Stromal cell of bone marrow (primary cell): ENCODE results near the gene SOS1.
"Not testable (repeated sequence)": the region's sequence is repeated elsewhere in the genome, so short reads cannot be mapped to it uniquely, and the experiment has no call there.

Experiments used
- DNase-seq: peaks from one replicate; pipeline ENCODE4 v3.0.0-alpha.2; 2012; ENCODE audit warnings: low read depth

SOS1 gene

DNA sequence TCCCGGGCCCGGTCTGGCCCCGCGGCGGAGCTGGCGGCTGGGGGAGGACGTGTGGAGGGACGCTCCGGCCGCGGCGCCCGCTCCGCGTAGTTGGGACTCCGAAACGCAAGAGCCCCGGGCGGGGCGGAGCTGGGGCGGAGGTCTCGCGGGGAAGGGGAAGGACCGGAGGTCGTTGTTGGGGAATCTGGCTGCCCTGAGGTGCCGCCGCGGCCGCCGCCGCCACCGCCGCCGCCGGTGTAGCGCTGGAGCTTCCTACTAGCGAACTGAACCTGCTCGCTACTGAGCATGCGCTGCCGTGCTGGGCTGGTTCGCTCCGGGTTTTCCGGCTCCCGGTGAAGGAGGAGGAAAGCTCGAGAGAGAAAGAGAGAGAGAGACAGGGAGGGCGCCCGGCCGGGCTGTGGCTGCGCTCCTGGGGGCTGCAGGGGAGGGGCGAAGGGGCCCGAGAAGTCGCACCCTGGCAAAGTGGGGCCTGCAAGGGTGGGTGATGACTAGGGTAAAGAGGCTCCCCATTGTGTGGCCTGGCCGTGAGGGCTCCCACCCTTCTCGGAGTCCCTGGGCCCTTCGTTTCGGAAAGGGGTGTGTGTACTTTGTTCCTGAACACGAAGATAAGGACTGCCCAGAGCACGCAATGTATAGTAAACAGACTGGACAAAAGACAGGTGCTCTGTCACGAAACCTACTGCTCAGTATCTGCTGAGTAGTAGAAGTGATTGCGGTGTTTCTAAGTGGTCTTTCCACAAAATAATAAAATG lies at the start of gene SOS1:
SOS1 (minus strand) TSS at position 281 of the 752 bp plus-strand sequence. CDS start 629 bp downstream, outside the sequence.
- DNase-seq: peak; percentile 90

GRCh38 chr2:39164089-39164488 lies 43.2 kb upstream of the SOS1 start:
- DNase-seq: peak; percentile 23

- no peak for DNase-seq
Observed at GRCh38 chr2:39160982-39161381, 40.1 kb upstream of the SOS1 start.

DNA sequence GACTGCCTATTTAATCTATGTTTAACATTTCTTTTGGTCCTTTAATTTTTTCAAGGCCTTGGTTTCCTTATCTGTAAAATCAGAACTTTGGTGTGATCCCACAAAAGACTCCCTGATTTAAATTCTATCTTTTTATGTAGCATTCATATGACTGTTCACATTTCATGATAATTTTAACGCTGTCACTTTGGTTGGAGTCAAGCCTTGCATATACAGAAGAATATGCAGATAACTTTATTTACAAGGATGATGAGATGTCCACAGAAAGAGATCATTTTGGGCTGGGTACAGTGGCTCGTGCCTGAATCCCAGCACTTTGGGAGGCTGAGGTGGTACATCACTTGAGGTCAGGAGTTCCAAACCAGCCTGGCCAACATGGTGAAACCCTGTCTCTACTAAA lies 38.4 kb upstream of the SOS1 start:
- DNase-seq: no peak

GRCh38 chr2:39158351-39158750 lies 37.5 kb upstream of the SOS1 start:
- DNase-seq: no peak

DNA sequence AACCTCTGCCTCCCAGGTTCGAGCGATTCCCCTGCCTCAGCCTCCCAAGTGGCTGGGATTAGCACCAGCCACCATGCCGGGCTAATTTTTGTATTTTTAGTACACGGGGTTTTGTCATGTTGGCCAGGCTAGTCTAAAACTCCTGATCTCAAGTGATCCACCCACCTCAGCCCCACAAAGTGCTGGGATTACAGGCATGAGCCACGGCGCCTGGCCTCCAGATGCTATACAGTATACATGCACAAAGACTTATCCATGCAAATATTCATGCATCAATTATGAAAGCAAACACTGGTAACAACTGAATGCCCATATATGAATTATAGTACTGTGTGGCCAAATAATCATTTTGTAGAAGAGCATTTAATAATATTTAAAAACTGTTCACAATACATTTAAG lies 36.0 kb upstream of the SOS1 start:
- DNase-seq: no peak

DNA sequence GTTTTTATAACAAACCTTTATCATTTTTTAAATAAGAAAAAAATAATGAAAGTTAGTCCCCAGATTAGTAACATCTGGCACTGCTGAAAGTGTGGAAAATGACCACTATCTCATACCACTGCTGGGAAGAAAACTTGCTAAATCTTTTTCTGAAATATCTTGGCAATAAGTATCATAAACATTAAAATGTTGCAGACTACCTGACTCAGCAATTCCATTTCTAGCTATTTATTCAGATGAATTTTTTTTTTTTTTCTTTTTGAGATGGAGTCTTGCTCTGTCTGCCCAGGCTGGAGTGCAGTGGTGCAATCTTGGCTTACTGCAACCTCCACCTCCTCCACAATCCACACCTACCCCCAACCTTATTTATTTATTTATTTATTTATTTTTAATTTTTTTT lies 35.3 kb upstream of the SOS1 start:
- peak; percentile 70 for DNase-seq

DNA sequence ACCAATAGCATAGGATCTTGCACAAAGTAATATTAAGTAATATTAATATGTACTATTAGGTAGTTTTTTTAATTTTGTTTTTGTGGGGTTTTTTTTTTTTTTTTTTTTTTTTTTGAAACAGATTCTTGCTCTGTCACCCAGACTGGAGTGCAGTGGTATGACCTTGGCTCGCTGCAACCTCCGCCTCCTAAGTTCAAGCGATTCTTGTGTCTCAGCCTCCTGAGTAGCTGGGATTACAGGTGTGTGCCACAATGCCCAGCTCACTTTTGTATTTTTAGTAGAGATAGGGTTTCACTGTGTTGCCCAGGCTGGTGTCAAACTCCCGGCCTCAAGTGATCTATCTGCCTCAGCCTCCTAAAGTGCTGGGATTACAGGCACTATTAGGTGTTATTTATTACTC lies 34.7 kb upstream of the SOS1 start:
- not testable (repeated sequence) for DNase-seq

GRCh38 chr2:39154944-39155343 lies 34.1 kb upstream of the SOS1 start:
- DNase-seq: no peak

DNA sequence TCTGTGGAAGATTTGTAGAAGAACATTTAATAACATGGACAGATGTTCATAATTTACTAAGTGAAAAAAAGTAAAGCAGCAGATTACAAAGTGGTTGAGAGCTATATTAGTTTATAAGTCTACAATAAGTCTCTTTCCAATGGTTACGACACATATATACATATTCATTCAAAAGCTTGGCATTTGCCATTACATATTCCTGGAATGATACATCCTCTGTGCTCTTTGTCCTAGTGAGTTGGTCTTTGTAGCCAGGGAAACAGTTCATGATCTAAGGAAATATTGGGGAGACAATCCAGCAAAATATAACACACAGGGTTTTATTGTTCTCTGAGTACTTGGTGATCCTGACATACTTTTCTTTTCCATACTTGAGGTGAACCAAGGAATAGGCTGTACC lies 32.5 kb upstream of the SOS1 start:
- DNase-seq: peak; percentile 40

DNA sequence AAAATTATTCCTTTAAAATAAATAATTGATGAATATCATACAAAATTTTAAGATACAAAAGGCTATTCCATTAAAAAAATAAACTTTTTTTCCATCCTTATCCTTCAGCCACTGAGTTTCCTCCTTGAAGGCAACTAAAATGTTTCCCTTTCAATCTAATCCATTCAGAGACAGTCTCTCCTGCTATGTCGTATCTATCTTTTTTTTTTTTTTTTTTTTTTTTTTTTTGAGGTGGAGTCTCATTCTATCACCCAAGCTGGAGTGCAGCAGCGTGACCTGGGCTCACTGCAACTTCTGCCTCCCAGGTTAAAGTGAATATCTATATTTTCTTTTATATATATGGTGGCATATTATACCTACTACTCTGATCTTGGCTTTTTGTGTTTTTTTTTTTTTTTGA lies 31.7 kb upstream of the SOS1 start:
- DNase-seq: no peak

GRCh38 chr2:39150890-39151497 lies 30.1 kb upstream of the SOS1 start:
- no peak for DNase-seq

DNA sequence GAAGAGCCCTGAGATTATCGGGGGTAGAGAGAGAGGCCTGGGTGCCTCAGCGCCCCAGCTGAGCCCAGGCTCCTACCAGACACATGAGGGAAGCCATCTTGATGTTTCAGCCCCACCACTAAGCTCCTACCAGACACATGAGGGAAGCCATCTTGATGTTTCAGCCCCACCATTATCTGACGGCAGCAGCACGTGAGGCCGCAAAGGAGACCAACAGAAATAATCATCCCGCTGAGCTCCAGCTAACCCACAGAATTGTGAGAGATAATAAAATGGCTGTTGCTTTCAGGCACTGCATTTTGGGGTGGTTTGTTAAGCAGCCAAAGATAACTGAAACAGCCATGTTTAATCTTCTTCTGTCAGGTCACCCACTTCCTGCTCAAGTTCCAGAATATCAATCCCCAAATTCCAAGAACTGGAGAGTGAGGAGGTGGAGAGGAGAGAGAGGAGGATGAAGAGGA lies 29.3 kb upstream of the SOS1 start:
- no peak for DNase-seq

GRCh38 chr2:39146630-39147029 lies 25.8 kb upstream of the SOS1 start:
- DNase-seq: no peak

DNA sequence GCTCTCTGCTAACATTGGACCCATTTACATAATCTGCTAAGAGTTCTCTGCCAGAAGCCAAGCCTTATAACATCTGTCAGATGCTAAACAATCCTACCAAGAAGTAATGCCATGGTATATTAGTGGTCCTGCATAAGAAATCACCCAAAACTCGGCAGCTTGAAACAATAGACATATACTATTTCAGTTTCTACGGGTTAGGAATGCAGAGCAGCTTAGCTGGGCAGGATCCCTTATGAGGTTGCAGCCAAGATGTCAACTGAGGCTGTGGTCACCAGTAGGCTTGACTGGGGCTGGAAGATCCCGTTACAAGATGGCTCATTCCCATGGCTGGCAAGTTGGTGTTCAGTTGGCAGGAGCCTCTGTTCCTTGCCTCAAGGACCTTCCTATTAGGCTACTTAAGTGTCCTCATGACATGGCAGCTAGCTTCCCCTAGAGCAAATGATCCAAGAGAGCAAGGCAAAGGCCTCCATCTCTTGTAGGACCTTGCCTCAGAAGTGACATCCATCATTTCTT lies 25.1 kb upstream of the SOS1 start:
- no peak for DNase-seq

GRCh38 chr2:39144416-39144815 lies 23.6 kb upstream of the SOS1 start:
- no peak for DNase-seq

DNA sequence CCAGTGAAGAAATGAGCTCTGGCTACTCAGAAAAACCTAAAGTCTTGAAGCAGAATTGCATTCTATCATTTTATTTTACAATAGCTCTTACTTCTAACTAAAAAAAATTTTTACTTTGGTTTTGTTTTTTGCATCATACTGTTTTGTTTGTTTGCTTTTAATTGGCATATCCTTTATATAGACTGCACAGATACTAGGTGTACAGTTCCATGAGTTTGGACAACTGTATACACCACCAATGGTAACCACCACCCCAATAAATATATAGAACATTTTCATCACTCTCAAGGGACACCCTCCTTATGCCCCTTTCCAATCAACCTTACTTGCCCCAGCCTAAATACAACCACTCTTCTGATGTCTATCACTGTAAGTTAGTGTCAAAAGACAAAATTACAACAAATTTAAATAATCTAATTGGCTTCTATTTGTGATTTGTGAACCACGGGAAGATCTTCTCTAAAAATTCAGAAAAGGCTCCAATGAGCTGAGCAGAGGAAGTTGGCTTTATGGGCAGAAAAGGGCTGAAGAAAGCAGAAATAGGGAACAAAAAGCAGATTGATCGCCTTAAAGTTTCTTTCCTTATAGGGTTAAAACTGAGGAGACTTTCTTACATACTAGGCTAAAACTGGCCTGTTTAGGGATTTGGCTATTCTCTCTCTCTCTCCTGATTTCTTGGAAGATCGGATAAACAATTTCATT lies 22.2 kb upstream of the SOS1 start:
- no peak for DNase-seq

- DNase-seq: no peak
Observed at GRCh38 chr2:39141334-39142271, 20.8 kb upstream of the SOS1 start.

DNA sequence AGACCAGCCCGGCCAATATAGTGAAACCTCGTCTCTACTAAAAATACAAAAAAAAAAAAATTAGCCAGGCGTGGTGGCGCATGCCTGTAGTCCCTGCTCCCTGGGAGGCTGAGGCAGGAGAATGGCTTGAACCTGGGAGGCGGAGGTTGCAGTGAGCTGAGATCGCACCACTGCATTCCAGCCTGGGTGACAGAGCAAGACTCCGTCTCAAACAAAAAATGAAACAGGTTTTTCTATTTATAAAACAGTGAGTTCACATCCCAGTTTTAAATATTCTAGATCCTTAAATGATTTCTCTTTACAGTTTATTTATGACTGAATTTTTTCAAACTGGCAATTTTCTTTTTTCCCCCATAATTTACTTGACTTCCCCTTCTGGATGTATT lies 20.1 kb upstream of the SOS1 start:
- DNase-seq: not testable (repeated sequence)

- no peak for DNase-seq
Observed at GRCh38 chr2:39140322-39140847, 19.5 kb upstream of the SOS1 start.

GRCh38 chr2:39139511-39140237 lies 18.8 kb upstream of the SOS1 start:
- DNase-seq: no peak
